Keratinocyte (primary cell): Measurements from ENCODE around the gene PIK3AP1. TPM values are rescaled to one million over a fixed set of nuclear protein-coding genes. Genes with fewer than 3 reads are reported as not detected.

ENCODE experiments used
- DNase-seq: peaks from one replicate; pipeline ENCODE4 v3.0.0-alpha.2; 2011; ENCODE audit warnings: low read depth, missing footprints, low spot score
- FAIRE-seq: peaks from 2 replicates; lab custom pipeline; 2011; peaks lifted over from hg19 to GRCh38; lab: Jason Lieb, UNC
- H2AFZ ChIP-seq: 2 replicates; pipeline ENCODE4 v1.6.0; 2012; ENCODE audit warnings: low read length, control low read depth, inconsistent platforms; ENCODE audit not compliant: control insufficient read depth
- H3K27ac ChIP-seq: 2 replicates; pipeline ENCODE4 v1.5.1; 2011; ENCODE audit warnings: low read length; ENCODE audit not compliant: control insufficient read depth, insufficient read depth
- H3K27me3 ChIP-seq: 3 replicates; pipeline ENCODE4 v1.6.0; 2011; ENCODE audit warnings: low read length; ENCODE audit not compliant: control insufficient read depth, insufficient read depth; ENCODE audit errors: extremely low read depth
- H3K36me3 ChIP-seq, 2 experiments: 2 replicates in 1 of 2; 3 replicates in 1 of 2; pipeline ENCODE4 v1.5.1; 2011; ENCODE audit warnings: low read length in 2 of 2, mild to moderate bottlenecking in 1 of 2; ENCODE audit not compliant: control insufficient read depth in 2 of 2, insufficient read depth in 2 of 2; ENCODE audit errors: extremely low read depth in 1 of 2
- H3K4me1 ChIP-seq: 3 replicates; pipeline ENCODE4 v1.5.1; 2011; ENCODE audit warnings: low read length; ENCODE audit not compliant: control insufficient read depth, insufficient read depth; ENCODE audit errors: extremely low read depth
- H3K4me2 ChIP-seq: 3 replicates; pipeline ENCODE4 v1.6.0; 2011; ENCODE audit warnings: low read depth, low read length; ENCODE audit not compliant: control insufficient read depth, insufficient read depth; ENCODE audit errors: extremely low read depth
- H3K4me3 ChIP-seq, 3 experiments: fragments of 200-600 bp in 1 of 3; sonication (generic) in 1 of 3; 2 replicates in 2 of 3; 3 replicates in 1 of 3; pipeline ENCODE4 v1.5.1; 2011 to 2016; ENCODE audit warnings: low read length in 3 of 3, mild to moderate bottlenecking in 3 of 3, control low read depth in 2 of 3, inconsistent platforms in 1 of 3, low read depth in 1 of 3, mixed read lengths in 1 of 3, mixed run types in 1 of 3, moderate library complexity in 1 of 3; ENCODE audit not compliant: control insufficient read depth in 2 of 3, insufficient read depth in 2 of 3; ENCODE audit errors: extremely low read depth in 1 of 3
- H3K79me2 ChIP-seq: 2 replicates; pipeline ENCODE4 v1.6.0; 2012; ENCODE audit warnings: low read length; ENCODE audit not compliant: control insufficient read depth, insufficient read depth
- H3K9ac ChIP-seq: 3 replicates; pipeline ENCODE4 v1.6.0; 2011; ENCODE audit warnings: low read length; ENCODE audit not compliant: control insufficient read depth, insufficient read depth; ENCODE audit errors: extremely low read depth
- H3K9me1 ChIP-seq: 3 replicates; pipeline ENCODE4 v1.6.0; 2011; ENCODE audit warnings: low read length; ENCODE audit not compliant: control insufficient read depth, insufficient read depth; ENCODE audit errors: extremely low read depth
- H3K9me3 ChIP-seq: 2 replicates; pipeline ENCODE4 v1.5.1; 2012; ENCODE audit warnings: low read depth, low read length; ENCODE audit not compliant: control insufficient read depth
- H4K20me1 ChIP-seq: 3 replicates; pipeline ENCODE4 v1.6.0; 2011; ENCODE audit warnings: low read length; ENCODE audit not compliant: control insufficient read depth, insufficient read depth; ENCODE audit errors: extremely low read depth
- CTCF ChIP-seq, 3 experiments: IDR thresholded peaks in 1 of 3; conservative IDR thresholded peaks in 1 of 3; optimal IDR thresholded peaks in 1 of 3; 2 replicates in 2 of 3; 3 replicates in 1 of 3; pipeline versions ENCODE3 to v1.5.1; 2011; ENCODE audit warnings: low read length in 3 of 3, mild to moderate bottlenecking in 3 of 3, moderate library complexity in 2 of 3, control low read depth in 1 of 3, inconsistent platforms in 1 of 3; ENCODE audit not compliant: insufficient read depth in 2 of 3; ENCODE audit errors: extremely low read depth in 1 of 3
- EZH2 ChIP-seq: IDR thresholded peaks from one replicate; pipeline ENCODE4 v1.6.1; 2012; ENCODE audit warnings: inconsistent platforms, mild to moderate bottlenecking, low read length, moderate library complexity
- dilution Hi-C: fragments of 300-500 bp; cut with MboI; formaldehyde crosslinking; loops from one replicate; pipeline ENCODE4 v1.7.0; 2020; ENCODE audit warnings: low sequenced_read_pairs; ENCODE audit not compliant: extremely low pct_ligation_motif_present
- polyA plus RNA-seq, 5 experiments: library from polyadenylated mRNA; depleted of rRNA in 3 of 5; stranded (reverse) in 3 of 5; stranded (forward) in 1 of 5; unstranded in 1 of 5; fragments of >200 nt; gene quantifications; 1 replicate in 1 of 5; 2 replicates in 3 of 5; 3 replicates in 1 of 5; pipeline versions ENCODE4 v1.2.1 to v1.2.3, GENCODE V29; 2011 to 2012; ENCODE audit warnings: missing spikeins in 2 of 5, low read depth in 1 of 5, low replicate concordance in 1 of 5

Gene PIK3AP1
- polyA plus RNA-seq, 1 donor (not counting 4 experiments of a cell fraction or from before 2014, with no cell fraction given): not detected

GRCh38 chr10:96573036-96573435, 147.3 kb downstream of the PIK3AP1 start:
- no peak overlapping the region for H3K27ac ChIP-seq

GRCh38 chr10:96570983-96571964, 149.0 kb downstream of the PIK3AP1 start:
- Histone ChIP-seq H4K20me1 (peaks cover 12% of the 10 kb centered on the region), H2AFZ (no peak overlapping the region), H3K36me3 (peaks cover 4 to 5% of the 10 kb centered on the region in 2 experiments), H3K27ac (no peak overlapping the region), H3K9ac (no peak overlapping the region), H3K9me1 (peaks cover 2% of the 10 kb centered on the region), H3K27me3 (no peaks in the 10 kb centered on the region), H3K4me2 (no peak overlapping the region), H3K4me3 (no peak overlapping the region), H3K4me1 (no peaks in the 10 kb centered on the region), H3K79me2 (peaks cover 95% of the 10 kb centered on the region), H3K9me3 (no peaks in the 10 kb centered on the region)
- DNase-seq (no peak), FAIRE-seq (no peak)
- dilution Hi-C loops: no loop called here
- no peak for TF ChIP-seq EZH2
- TF ChIP-seq CTCF (optimal IDR thresholded peaks at IDR 0.05 in 1 of 3, IDR thresholded peaks at IDR 0.05 in 1 of 3, conservative IDR thresholded peaks at IDR 0.05 in 1 of 3; ENCODE audit: extremely low read depth in 1 of 3, insufficient read depth in 2 of 3, low read length in 3 of 3): no peak

More at GRCh38 chr10:96573036-96573435, 147.3 kb downstream of the PIK3AP1 start:
- Histone ChIP-seq H4K20me1 (peaks cover 17% of the 10 kb centered on the region), H2AFZ (no peak overlapping the region), H3K9me1 (peaks cover 2% of the 10 kb centered on the region), H3K9ac (no peak overlapping the region), H3K36me3 (peaks cover 4 to 6% of the 10 kb centered on the region in 2 experiments), H3K27me3 (no peaks in the 10 kb centered on the region), H3K4me3 (no peak overlapping the region), H3K4me1 (no peaks in the 10 kb centered on the region), H3K9me3 (no peaks in the 10 kb centered on the region), H3K79me2 (peaks cover 96% of the 10 kb centered on the region), H3K4me2 (no peak overlapping the region)
- no peak for DNase-seq
- dilution Hi-C loops: no loop called here
- no peak for TF ChIP-seq EZH2
- TF ChIP-seq CTCF (optimal IDR thresholded peaks at IDR 0.05 in 1 of 3, IDR thresholded peaks at IDR 0.05 in 1 of 3, conservative IDR thresholded peaks at IDR 0.05 in 1 of 3; ENCODE audit: extremely low read depth in 1 of 3, insufficient read depth in 2 of 3, low read length in 3 of 3): no peak
- FAIRE-seq: no peak
